ENCODE data around the gene HOXA9.

GRCh38 chr7:27207348-27207985 is 42.1 kb upstream of the HOXA9 start:
- no peak for TF ChIP-seq FOSL2 (IDR thresholded peaks at IDR 0.05)
- TF ChIP-seq FOSL2 (CRISPR knock-in tag; IDR thresholded peaks at IDR 0.05) = no peak
- TF ChIP-seq POLR2AphosphoS2 (conservative IDR thresholded peaks at IDR 0.05; ENCODE audit: low read length) = no peak
- no peak for TF ChIP-seq ZSCAN20 (CRISPR knock-in tag; IDR thresholded peaks at IDR 0.05)
- no peak for TF ChIP-seq CTCF (IDR thresholded peaks at IDR 0.05)
- no peak for TF ChIP-seq POLR2A (IDR thresholded peaks at IDR 0.05; ENCODE audit: low read length)
- no peak for TF ChIP-seq EP300 (IDR thresholded peaks at IDR 0.05)
- no peak for TF ChIP-seq MAFK (IDR thresholded peaks at IDR 0.05; ENCODE audit: partially characterized antibody)
- no peak for TF ChIP-seq REST (IDR thresholded peaks at IDR 0.05)
- TF ChIP-seq ZFP36 (IDR thresholded peaks at IDR 0.05; ENCODE audit: borderline replicate concordance, partially characterized antibody) = no peak
- no peak for TF ChIP-seq BHLHE40 (IDR thresholded peaks at IDR 0.05; ENCODE audit: low read depth, low read length)
- no peak for TF ChIP-seq SMC3 (IDR thresholded peaks at IDR 0.05)
- no peak for TF ChIP-seq CEBPB (IDR thresholded peaks at IDR 0.05)
- no peak for TF ChIP-seq JUN (IDR thresholded peaks at IDR 0.05)
- no peak for TF ChIP-seq MAX (IDR thresholded peaks at IDR 0.05)

Measured in A549 (cell line).